C4-2B (cell line): ENCODE measurements around the gene LAMA2.

Experiments
- CTCF ChIP-seq: fragments of 450-650 bp; conservative IDR thresholded peaks from 2 replicates; pipeline ENCODE4 v1.5.1; 2017; ENCODE audit warnings: mild to moderate bottlenecking
- ZFX ChIP-seq: fragments of 450-650 bp; IDR thresholded peaks from 2 replicates; pipeline ENCODE4 v1.6.1; 2017

GRCh38 chr6:129525055-129525454, 642.1 kb downstream of the LAMA2 start:
- no peak for TF ChIP-seq CTCF
- no peak for TF ChIP-seq ZFX
